Tibial nerve (tissue), 4 donors: ENCODE results near the gene FGD4. TPM values are rescaled to one million over a fixed set of nuclear protein-coding genes. Genes with fewer than 3 reads are reported as not detected.

Source experiments
- DNase-seq, 2 donors: peaks; one replicate each; pipeline ENCODE4 v3.0.0-alpha.2; 2019; ENCODE audit warnings: low spot score in 2 of 2
- H3K27ac ChIP-seq, 4 donors: fragments of 200-600 bp; sonication (generic) in 3 of 4; one replicate each; pipeline ENCODE4 v1.5.1; 2017 to 2019; ENCODE audit warnings: mild to moderate bottlenecking in 1 of 4
- H3K27me3 ChIP-seq, 2 donors: fragments of 200-600 bp; sonication (generic) in 1 of 2; one replicate each; pipeline versions ENCODE4 v1.5.1 to v1.6.0; 2017 to 2019
- H3K36me3 ChIP-seq, 3 donors: fragments of 200-600 bp; sonication (generic); one replicate each; pipeline ENCODE4 v1.5.1; 2018 to 2019
- H3K4me1 ChIP-seq, 4 donors: fragments of 200-600 bp; sonication (generic) in 3 of 4; one replicate each; pipeline ENCODE4 v1.5.1; 2017 to 2019
- H3K4me3 ChIP-seq, 4 donors: fragments of 200-600 bp; sonication (generic) in 3 of 4; one replicate each; pipeline ENCODE4 v1.5.1; 2017 to 2019; ENCODE audit warnings: mild to moderate bottlenecking in 1 of 4, moderate library complexity in 1 of 4
- H3K9me3 ChIP-seq, 4 donors: fragments of 200-600 bp; sonication (generic) in 3 of 4; one replicate each; pipeline ENCODE4 v1.5.1; 2017 to 2019
- EP300 ChIP-seq, 2 donors: sonication (generic); formaldehyde crosslinking; IDR thresholded peaks; one replicate each; pipeline ENCODE4 v1.6.1; 2017; ENCODE audit warnings: antibody characterized with exemption in 2 of 2, mild to moderate bottlenecking in 1 of 2
- POLR2A ChIP-seq, 2 donors: fragments of 450-650 bp; IDR thresholded peaks; one replicate each; pipeline ENCODE4 v1.6.1; 2017; ENCODE audit warnings: antibody characterized with exemption in 2 of 2, mild to moderate bottlenecking in 2 of 2, moderate library complexity in 2 of 2
- WGBS, 2 donors: methylation state at CpG; one replicate each; pipeline ENCODE4 v1.1.5; 2018; 5-methylcytosine and 5-hydroxymethylcytosine counted together
- total RNA-seq, 4 donors: library from RNA; depleted of rRNA; stranded (reverse); fragments of >200 nt; gene quantifications; one replicate each; pipeline ENCODE4 v1.1.0, GENCODE V29; 2016
- TF ChIP-seq, protein P1 (sequence below), 5 experiments: fragments of 200-600 bp in 3 of 5; fragments of 450-650 bp in 2 of 5; sonication (generic) in 3 of 5; IDR thresholded peaks; one replicate each; pipeline ENCODE4 v1.5.1; 2016 to 2019; ENCODE audit warnings: antibody characterized with exemption in 5 of 5, mild to moderate bottlenecking in 3 of 5, moderate library complexity in 2 of 5

FGD4 gene
- total RNA-seq, 4 donors from 2014 or later: 78.3 to 102 (median 84.2) TPM

DNA sequence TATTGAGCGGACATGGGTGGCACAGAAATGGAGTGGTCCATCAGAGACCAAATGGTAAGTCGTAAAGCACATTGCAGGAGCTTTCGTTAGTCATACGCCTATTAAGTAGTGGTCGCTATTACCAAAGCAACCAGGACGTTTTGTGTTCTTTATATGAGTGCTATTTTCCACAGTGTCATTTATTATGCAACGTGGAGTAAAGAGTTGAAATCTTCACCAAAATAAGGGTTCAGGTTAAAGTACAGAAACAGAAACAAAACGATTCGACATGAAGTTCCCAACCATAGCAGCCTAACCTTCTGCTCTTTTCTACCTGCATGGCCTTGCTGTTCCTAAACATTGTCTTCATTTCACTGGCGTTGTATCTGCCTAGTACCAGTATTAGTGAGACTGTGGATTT is 20.1 kb upstream of the FGD4 start:
- no peaks in the 10 kb centered on the region for H3K9me3 ChIP-seq
- H3K27ac ChIP-seq: no peak overlapping the region
- no peaks in the 10 kb centered on the region for H3K36me3 ChIP-seq
- no peak for DNase-seq
- no peak overlapping the region for H3K4me3 ChIP-seq
- H3K4me1 ChIP-seq: no peaks in the 10 kb centered on the region
- 88 to 91% methylated on average over 10 of the region's 10 CpGs for WGBS, 2 donors
- no peak for TF ChIP-seq POLR2A (IDR thresholded peaks at IDR 0.05)
- no peak for TF ChIP-seq EP300 (IDR thresholded peaks at IDR 0.05)
- TF ChIP-seq, protein P1, sequence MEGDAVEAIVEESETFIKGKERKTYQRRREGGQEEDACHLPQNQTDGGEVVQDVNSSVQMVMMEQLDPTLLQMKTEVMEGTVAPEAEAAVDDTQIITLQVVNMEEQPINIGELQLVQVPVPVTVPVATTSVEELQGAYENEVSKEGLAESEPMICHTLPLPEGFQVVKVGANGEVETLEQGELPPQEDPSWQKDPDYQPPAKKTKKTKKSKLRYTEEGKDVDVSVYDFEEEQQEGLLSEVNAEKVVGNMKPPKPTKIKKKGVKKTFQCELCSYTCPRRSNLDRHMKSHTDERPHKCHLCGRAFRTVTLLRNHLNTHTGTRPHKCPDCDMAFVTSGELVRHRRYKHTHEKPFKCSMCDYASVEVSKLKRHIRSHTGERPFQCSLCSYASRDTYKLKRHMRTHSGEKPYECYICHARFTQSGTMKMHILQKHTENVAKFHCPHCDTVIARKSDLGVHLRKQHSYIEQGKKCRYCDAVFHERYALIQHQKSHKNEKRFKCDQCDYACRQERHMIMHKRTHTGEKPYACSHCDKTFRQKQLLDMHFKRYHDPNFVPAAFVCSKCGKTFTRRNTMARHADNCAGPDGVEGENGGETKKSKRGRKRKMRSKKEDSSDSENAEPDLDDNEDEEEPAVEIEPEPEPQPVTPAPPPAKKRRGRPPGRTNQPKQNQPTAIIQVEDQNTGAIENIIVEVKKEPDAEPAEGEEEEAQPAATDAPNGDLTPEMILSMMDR (IDR thresholded peaks at IDR 0.05): no peak
- H3K27me3 ChIP-seq: no peaks in the 10 kb centered on the region

DNA sequence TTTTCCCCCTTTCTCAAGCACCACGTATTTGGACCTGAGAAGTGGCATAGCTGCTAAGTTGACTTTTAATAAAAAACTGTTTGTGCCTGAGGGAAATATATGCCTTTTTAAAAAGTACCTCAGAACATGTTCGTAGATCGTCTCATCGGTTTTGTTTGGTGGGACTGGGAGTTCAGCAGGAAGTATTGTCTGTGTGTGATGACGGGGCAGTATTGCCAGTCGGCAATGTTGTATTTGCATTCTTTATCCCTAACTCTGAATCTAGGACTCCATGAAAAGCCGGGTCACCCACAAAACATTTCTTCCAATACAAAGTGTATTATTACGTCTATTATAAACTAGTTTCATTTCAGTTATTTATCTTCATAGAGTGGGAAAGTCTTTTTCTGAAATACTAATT is 19.7 kb upstream of the FGD4 start:
- Histone ChIP-seq H3K36me3 (no peaks in the 10 kb centered on the region), H3K4me3 (no peak overlapping the region), H3K27me3 (no peaks in the 10 kb centered on the region), H3K9me3 (no peaks in the 10 kb centered on the region), H3K27ac (no peak overlapping the region), H3K4me1 (no peaks in the 10 kb centered on the region)
- DNase-seq: no peak
- WGBS, 2 donors: 74 to 79% methylated on average over 8 of the region's 8 CpGs
- TF ChIP-seq EP300 (IDR thresholded peaks at IDR 0.05) (no peak), POLR2A (IDR thresholded peaks at IDR 0.05) (no peak)
- TF ChIP-seq, protein P1 (IDR thresholded peaks at IDR 0.05): no peak

DNA sequence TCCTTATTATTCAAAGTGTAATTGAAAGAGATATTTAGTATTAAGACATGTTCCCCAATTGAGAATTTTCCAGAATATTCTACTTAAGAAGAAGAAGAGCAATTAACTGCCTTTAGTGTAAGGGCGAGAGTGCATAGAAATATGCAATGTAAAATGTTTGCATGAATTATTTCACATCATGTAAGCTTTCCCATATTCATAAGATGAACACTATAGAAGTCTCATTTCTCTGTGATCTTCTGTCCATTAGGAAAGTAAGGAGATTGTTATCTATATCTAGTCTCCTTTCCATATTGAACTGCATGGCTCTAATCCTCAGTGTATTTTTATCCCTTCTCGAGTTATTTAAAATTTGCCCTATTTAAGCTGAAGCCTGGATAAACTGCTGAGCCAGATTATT is 17.1 kb upstream of the FGD4 start:
- no peaks in the 10 kb centered on the region for H3K36me3 ChIP-seq
- TF ChIP-seq, protein P1 (IDR thresholded peaks at IDR 0.05): no peak
- TF ChIP-seq POLR2A (IDR thresholded peaks at IDR 0.05) (no peak), EP300 (IDR thresholded peaks at IDR 0.05) (no peak)
- H3K4me1 ChIP-seq: no peaks in the 10 kb centered on the region
- no peaks in the 10 kb centered on the region for H3K9me3 ChIP-seq
- no peak for DNase-seq
- 77 to 86% methylated on average over 2 of the region's 2 CpGs for WGBS, 2 donors
- no peaks in the 10 kb centered on the region for H3K27me3 ChIP-seq
- H3K27ac ChIP-seq: no peak overlapping the region
- H3K4me3 ChIP-seq: no peak overlapping the region

DNA sequence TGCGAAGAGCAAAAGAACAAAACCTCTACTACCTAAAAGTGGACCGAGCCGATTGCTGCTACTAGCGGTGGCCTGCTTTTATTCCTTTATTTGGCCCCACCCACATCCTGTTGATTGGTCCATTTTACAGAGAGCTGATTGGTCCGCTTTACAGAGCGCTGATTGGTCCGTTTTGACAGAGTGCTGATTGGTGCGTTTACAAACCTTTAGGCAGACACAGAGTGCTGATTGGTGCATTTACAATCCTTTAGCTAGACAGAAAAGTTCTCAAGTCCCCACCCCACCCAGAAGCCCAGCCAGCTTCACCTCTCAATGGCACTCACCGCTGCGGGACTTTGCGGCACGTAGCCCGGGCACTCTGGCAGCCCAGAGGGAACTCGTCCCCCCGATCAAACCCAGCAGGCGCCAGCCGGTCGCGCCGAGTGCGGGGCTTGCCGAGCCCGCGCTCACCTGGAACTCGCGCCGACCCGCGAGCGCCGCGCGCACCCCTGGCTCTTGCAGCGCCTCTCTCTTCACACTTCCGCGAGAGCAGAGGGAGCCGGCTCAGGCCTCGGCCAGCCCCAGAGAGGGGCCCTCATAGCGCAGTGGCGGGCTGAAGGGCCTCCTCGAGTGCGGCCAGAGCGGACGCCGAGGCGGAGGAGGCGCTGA is 8.7 kb upstream of the FGD4 start:
- no peaks in the 10 kb centered on the region for H3K36me3 ChIP-seq
- no peak overlapping the region for H3K27ac ChIP-seq
- TF ChIP-seq POLR2A (IDR thresholded peaks at IDR 0.05): no peak
- TF ChIP-seq EP300 (IDR thresholded peaks at IDR 0.05): no peak
- TF ChIP-seq, protein P1 (IDR thresholded peaks at IDR 0.05): no peak
- peaks cover 0 to 4% of the 10 kb centered on the region in 2 donors for H3K27me3 ChIP-seq
- 34 to 43% methylated on average over 36 to 47 of the region's 47 CpGs for WGBS, 2 donors
- peak overlapping the region; percentile 19 to 49 (median 30) for H3K4me3 ChIP-seq
- peaks cover 0 to 10% (median 0%) of the 10 kb centered on the region in 4 donors for H3K4me1 ChIP-seq
- no peak for DNase-seq
- H3K9me3 ChIP-seq: peaks cover 0 to 4% (median 0%) of the 10 kb centered on the region in 4 donors

DNA sequence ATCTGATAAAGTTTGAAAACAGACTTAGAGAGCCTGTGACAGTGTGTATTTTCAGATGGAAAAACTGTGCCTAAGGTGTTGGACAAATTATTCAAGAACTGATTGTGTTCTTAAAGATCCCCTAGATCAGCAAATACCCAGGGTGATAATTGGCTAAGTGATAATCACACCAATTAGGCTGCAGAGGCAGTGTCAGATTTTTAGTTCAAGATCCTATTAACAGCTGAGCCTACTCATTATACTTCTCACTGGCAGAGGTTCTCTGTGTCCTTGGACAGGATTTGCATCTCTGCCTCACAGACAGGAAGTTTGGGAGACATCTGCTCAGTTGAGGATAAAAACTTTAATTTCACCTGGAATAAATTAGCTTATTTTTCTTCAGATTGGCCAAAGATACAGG is 4.3 kb upstream of the FGD4 start:
- TF ChIP-seq, protein P1 (IDR thresholded peaks at IDR 0.05): no peak
- TF ChIP-seq POLR2A (IDR thresholded peaks at IDR 0.05) (no peak), EP300 (IDR thresholded peaks at IDR 0.05) (no peak)
- Histone ChIP-seq H3K4me1 (peaks cover 0 to 27% (median 6%) of the 10 kb centered on the region in 4 donors), H3K9me3 (peaks cover 0 to 4% (median 0%) of the 10 kb centered on the region in 4 donors), H3K27me3 (peaks cover 0 to 4% of the 10 kb centered on the region in 2 donors), H3K4me3 (no peak overlapping the region), H3K36me3 (no peaks in the 10 kb centered on the region), H3K27ac (no peak overlapping the region)
- DNase-seq: no peak
